ENCODE data around the gene PUM1.

The PUM1 gene

DNA sequence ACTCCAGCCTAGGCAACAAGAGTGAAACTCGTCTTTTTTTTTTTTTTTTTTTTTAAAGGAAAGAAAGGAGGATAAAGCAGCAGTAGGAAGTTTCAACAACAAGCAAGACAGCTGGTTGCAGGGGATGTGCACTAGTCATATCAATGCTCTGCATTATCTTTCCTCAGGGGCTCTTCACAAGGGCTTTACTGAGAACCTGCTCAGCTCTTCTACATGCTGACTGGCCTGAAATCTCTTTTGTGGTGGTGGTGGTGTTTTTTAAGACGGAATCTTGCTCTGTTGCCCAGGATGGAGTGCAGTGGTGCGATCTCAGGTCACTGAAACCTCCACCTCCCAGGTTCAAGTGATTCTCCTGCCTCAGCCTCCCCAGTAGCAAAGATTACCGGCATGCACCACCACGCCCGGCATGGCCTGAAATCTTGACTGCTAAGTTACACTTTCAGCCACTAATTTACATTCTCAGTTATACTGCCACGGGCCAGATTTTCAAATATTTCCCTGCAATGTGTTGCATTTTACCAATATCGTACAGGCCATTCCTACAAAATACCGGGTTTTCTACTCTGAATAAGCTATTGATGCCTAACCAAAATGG, 68.0 kb downstream of the PUM1 start:
- no peak overlapping the region for H3K4me3 ChIP-seq (replicated peaks; ENCODE audit: low read depth, low read length)
- no peak for DNase-seq (ENCODE audit: low read depth)
- TF ChIP-seq, protein P1, sequence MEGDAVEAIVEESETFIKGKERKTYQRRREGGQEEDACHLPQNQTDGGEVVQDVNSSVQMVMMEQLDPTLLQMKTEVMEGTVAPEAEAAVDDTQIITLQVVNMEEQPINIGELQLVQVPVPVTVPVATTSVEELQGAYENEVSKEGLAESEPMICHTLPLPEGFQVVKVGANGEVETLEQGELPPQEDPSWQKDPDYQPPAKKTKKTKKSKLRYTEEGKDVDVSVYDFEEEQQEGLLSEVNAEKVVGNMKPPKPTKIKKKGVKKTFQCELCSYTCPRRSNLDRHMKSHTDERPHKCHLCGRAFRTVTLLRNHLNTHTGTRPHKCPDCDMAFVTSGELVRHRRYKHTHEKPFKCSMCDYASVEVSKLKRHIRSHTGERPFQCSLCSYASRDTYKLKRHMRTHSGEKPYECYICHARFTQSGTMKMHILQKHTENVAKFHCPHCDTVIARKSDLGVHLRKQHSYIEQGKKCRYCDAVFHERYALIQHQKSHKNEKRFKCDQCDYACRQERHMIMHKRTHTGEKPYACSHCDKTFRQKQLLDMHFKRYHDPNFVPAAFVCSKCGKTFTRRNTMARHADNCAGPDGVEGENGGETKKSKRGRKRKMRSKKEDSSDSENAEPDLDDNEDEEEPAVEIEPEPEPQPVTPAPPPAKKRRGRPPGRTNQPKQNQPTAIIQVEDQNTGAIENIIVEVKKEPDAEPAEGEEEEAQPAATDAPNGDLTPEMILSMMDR (IDR thresholded peaks at IDR 0.05; ENCODE audit: low read length, missing control alignments), result no peak

DNA sequence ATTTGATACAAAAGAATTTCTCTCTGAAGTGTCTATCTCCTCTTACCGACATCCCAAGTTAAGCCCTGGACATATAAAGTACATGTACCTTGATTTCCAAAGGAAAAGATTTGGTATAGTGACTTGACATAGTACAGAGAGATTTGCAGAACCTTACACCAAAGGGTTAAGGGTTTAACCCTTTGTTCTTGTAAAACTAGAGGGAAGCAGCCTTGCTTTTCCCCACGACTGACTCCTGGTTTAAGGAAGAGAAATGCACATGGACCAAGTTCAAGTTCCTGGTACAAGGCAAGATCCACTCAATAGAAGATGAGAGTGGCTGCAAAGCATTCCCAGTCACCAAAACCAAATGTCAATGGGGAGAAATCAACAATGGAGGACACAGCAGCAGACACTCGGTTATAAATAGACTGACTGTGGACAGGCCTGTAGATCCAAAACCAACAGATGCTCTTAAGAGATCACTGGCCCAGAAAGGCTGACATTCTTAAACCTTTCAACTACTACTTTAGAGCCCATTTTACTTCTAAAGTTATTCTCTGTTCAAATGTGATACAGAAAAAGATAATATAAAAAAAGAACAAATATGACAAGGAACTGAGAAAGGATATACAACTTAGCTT, 69.4 kb downstream of the PUM1 start:
- no peak for DNase-seq (ENCODE audit: low read depth)
- no peak overlapping the region for H3K4me3 ChIP-seq (replicated peaks; ENCODE audit: low read depth, low read length)
- TF ChIP-seq, protein P1 (IDR thresholded peaks at IDR 0.05; ENCODE audit: low read length, missing control alignments), result no peak

DNA sequence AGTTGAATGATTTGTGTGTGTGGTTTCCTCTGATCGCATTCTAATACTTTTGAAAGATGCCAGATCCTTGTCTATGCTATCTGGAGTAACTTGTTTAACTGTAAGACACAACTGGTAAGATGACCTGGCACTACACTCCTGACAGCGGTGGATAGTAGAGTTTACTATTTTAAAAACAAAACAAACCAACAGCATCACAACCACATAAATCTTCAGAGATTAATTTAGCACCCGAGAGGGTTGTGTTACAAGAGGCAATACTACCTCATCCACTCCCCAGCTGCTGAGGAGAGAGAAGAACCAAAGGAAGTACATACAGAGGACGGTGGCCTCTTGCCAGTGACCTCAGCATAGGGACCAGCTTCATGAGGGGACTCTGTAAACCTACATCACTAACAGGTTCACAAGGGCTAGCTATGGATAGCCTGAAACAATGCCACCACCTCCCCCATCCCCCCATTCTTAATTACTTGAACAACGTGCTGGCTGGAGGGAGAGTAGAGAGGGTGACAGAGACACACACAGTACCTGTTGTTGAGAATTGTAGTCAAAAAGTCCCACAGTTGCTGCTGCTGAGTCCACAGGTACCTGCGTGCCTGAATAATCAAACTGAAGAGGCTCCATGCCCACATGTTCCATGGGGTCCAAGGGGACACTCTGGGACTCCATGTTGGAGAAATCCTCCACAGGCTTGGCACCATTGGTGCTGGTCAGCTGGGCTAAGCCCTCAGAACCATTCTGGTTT, 73.5 kb downstream of the PUM1 start:
- no peak overlapping the region for H3K4me3 ChIP-seq (replicated peaks; ENCODE audit: low read depth, low read length)
- TF ChIP-seq, protein P1 (IDR thresholded peaks at IDR 0.05; ENCODE audit: low read length, missing control alignments), result no peak
- no peak for DNase-seq (ENCODE audit: low read depth)

DNA sequence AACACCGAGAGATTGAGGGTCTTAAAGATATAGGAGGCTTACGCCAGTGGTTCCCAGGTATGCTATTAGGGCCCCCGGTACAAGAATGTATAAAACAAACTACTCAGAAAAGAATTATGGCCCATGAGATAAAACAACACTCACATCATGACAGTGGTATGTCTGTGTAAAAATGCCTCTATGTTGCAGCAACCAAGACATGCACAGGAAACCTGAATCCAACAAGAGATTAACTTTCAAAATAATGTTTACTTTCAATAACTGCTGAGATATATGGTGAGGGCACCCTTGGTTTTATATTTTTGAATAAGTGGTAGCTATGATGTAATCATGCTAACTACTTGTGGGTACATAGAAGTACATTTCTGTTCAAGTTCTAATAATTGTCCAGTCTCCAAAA, 74.9 kb downstream of the PUM1 start:
- peak; percentile 40 for DNase-seq (ENCODE audit: low read depth)
- H3K4me3 ChIP-seq (replicated peaks; ENCODE audit: low read depth, low read length), result no peak overlapping the region
- TF ChIP-seq, protein P1 (IDR thresholded peaks at IDR 0.05; ENCODE audit: low read length, missing control alignments), result no peak

DNA sequence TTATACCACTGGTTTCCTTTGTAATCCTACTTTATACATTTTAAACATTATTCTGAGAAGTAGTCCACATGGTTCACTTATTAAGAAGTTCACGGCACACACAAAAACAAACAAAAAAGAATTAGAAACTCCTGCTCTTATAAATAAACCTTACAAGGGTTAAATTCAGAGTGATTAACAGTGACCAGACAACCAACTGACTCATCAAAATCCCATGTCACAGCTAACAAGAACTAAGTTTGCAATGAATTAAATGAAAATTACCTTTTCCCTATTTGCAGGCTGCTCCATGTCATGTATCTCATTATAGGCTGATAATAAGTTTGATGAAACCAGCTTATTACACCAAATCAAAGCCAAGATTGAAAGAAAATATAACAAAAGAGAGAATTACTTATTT, 77.5 kb downstream of the PUM1 start:
- TF ChIP-seq, protein P1 (IDR thresholded peaks at IDR 0.05; ENCODE audit: low read length, missing control alignments), result no peak
- no peak for DNase-seq (ENCODE audit: low read depth)
- no peak overlapping the region for H3K4me3 ChIP-seq (replicated peaks; ENCODE audit: low read depth, low read length)

DNA sequence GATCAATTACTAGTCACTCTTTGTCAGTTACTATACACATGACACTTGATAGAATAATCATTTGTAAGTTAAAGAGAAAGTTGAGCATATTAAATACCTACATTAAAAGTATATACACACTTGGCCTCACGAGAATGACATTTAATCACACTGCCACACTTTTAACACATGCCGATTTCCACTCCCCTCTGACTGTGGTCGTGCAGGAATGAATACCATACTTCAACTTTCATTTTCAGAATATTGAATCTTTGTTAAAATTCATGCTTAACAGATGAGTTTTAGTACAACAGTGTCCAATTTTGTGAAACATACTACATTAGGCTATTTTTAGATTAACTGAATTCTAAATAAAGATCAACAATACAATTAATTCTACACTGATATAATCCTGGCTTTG, 78.8 kb downstream of the PUM1 start:
- DNase-seq (ENCODE audit: low read depth), result no peak
- TF ChIP-seq, protein P1 (IDR thresholded peaks at IDR 0.05; ENCODE audit: low read length, missing control alignments), result no peak
- no peak overlapping the region for H3K4me3 ChIP-seq (replicated peaks; ENCODE audit: low read depth, low read length)

All from fibroblast of pulmonary artery (primary cell).